DND-41 (cell line): ENCODE results near the gene MREG.

Experiments
- EZH2 ChIP-seq: IDR thresholded peaks from 3 replicates; pipeline ENCODE4 v1.6.1; 2012; ENCODE audit warnings: borderline replicate concordance, low read depth, mild to moderate bottlenecking, moderate library complexity, low read length, inconsistent platforms; ENCODE audit not compliant: severe bottlenecking
- TF ChIP-seq, protein P1 (sequence below): IDR thresholded peaks from 2 replicates; pipeline ENCODE4 v1.5.1; 2012; ENCODE audit warnings: borderline replicate concordance, low read length, moderate library complexity, mild to moderate bottlenecking; ENCODE audit not compliant: poor library complexity, severe bottlenecking; ENCODE audit errors: extremely low read depth

DNA sequence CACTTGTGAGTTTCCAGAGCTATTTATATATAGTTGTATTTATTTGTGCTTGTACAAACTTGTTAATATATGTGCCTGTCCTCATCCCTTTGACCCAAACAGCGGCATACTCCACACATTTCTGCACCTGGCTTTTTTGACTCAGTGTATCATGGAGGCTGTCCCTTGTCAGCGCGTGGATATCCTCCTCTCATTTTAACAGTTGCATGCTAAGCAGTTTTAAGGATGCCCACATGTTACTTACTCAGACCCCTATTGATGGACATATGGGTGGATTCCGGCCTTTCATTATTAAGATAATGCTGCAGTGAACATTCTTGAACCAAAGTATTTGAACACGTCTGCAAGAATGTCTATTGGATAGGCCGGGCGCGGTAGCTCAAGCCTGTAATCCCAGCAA lies 655 bp upstream of the MREG start:
- TF ChIP-seq, protein P1, sequence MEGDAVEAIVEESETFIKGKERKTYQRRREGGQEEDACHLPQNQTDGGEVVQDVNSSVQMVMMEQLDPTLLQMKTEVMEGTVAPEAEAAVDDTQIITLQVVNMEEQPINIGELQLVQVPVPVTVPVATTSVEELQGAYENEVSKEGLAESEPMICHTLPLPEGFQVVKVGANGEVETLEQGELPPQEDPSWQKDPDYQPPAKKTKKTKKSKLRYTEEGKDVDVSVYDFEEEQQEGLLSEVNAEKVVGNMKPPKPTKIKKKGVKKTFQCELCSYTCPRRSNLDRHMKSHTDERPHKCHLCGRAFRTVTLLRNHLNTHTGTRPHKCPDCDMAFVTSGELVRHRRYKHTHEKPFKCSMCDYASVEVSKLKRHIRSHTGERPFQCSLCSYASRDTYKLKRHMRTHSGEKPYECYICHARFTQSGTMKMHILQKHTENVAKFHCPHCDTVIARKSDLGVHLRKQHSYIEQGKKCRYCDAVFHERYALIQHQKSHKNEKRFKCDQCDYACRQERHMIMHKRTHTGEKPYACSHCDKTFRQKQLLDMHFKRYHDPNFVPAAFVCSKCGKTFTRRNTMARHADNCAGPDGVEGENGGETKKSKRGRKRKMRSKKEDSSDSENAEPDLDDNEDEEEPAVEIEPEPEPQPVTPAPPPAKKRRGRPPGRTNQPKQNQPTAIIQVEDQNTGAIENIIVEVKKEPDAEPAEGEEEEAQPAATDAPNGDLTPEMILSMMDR = no peak
- TF ChIP-seq EZH2 = no peak
